ENCODE data around the gene SSH2.

Gene SSH2

GRCh38 chr17:29622337-29623282 is 307.4 kb downstream of the SSH2 start, which contains the start of gene CORO6 (continued):
- peak; percentile 98 for TF ChIP-seq ZNF335 (tag by site-specific recombination; conservative IDR thresholded peaks at IDR 0.05)
- TF ChIP-seq BCL11B (tag by site-specific recombination; IDR thresholded peaks at IDR 0.05; ENCODE audit: low read depth) = peak; percentile 67; the same call in 1 of the 2 replicates
- TF ChIP-seq KLF8 (tag by site-specific recombination; IDR thresholded peaks at IDR 0.05) = peak; percentile 74
- TF ChIP-seq ZBTB6 (tag by site-specific recombination; IDR thresholded peaks at IDR 0.05) = peak; percentile 64; the same call in 1 of the 2 replicates
- peak; percentile 90 for TF ChIP-seq KLF9 (tag by site-specific recombination; IDR thresholded peaks at IDR 0.05; ENCODE audit: low read depth)
- TF ChIP-seq ZBTB10 (tag by site-specific recombination; IDR thresholded peaks at IDR 0.05) = peak; percentile 63; the same call in 1 of the 2 replicates
- TF ChIP-seq ZBTB20 (tag by site-specific recombination; IDR thresholded peaks at IDR 0.05) = peak; percentile 9
- peak; percentile 89 for TF ChIP-seq ZBTB8A (tag by site-specific recombination; IDR thresholded peaks at IDR 0.05)
- TF ChIP-seq PRDM6 (tag by site-specific recombination; IDR thresholded peaks at IDR 0.05) = no peak
- no peak for TF ChIP-seq ZFP69B (tag by site-specific recombination; IDR thresholded peaks at IDR 0.05)
- TF ChIP-seq BCL11A (tag by site-specific recombination; IDR thresholded peaks at IDR 0.05; ENCODE audit: low read depth) = 0 out of 2 replicates have a peak, but pooled peaks have one; percentile 39
- 0 out of 2 replicates have a peak, but pooled peaks have one; percentile 68 for TF ChIP-seq ZNF561 (tag by site-specific recombination; IDR thresholded peaks at IDR 0.05; ENCODE audit: borderline replicate concordance)
- 0 out of 2 replicates have a peak, but pooled peaks have one; percentile 29 for TF ChIP-seq ZBTB48 (tag by site-specific recombination; IDR thresholded peaks at IDR 0.05)
- TF ChIP-seq ZNF514 (tag by site-specific recombination; IDR thresholded peaks at IDR 0.05) = no peak
- peak; percentile 46; the same call in 1 of the 2 replicates for TF ChIP-seq ZNF629 (tag by site-specific recombination; IDR thresholded peaks at IDR 0.05)
- TF ChIP-seq SP3 (tag by site-specific recombination; IDR thresholded peaks at IDR 0.05) = peak; percentile 89
- TF ChIP-seq ZNF658 (tag by site-specific recombination; IDR thresholded peaks at IDR 0.05) = no peak
- peak; percentile 77 for TF ChIP-seq ZBTB7A (tag by site-specific recombination; IDR thresholded peaks at IDR 0.05; ENCODE audit: low read depth)
- TF ChIP-seq GLIS2 (tag by site-specific recombination; IDR thresholded peaks at IDR 0.05) = peak; percentile 5; the same call in 1 of the 2 replicates
- peak; percentile 53 for TF ChIP-seq ZBTB11 (tag by site-specific recombination; conservative IDR thresholded peaks at IDR 0.05; ENCODE audit: low read depth)
- 0 out of 2 replicates have a peak, but pooled peaks have one; percentile 9 for TF ChIP-seq ZNF184 (tag by site-specific recombination; IDR thresholded peaks at IDR 0.05)
- peak; percentile 63 for TF ChIP-seq ZNF341 (tag by site-specific recombination; IDR thresholded peaks at IDR 0.05; ENCODE audit: low read depth)
- TF ChIP-seq ZBTB17 (tag by site-specific recombination; IDR thresholded peaks at IDR 0.05) = peak; percentile 90
- no peak for TF ChIP-seq ZNF362 (tag by site-specific recombination; IDR thresholded peaks at IDR 0.05)
- no peak for TF ChIP-seq ZNF777 (tag by site-specific recombination; IDR thresholded peaks at IDR 0.05; ENCODE audit: borderline replicate concordance)

Measured in HEK293 (cell line).